Thoracic aorta (tissue), 2 donors: ENCODE data around the gene CLN5. TPM values are rescaled to one million over a fixed set of nuclear protein-coding genes. Genes with fewer than 3 reads are reported as not detected.

ENCODE experiments used
- ATAC-seq: fragments of 150-250 bp; one replicate; pipeline ENCODE4 v1.8.0; 2017; ENCODE audit warnings: low read depth; ENCODE audit not compliant: insufficient number of reproducible peaks, low FRiP score
- DNase-seq: peaks from one replicate; pipeline ENCODE4 v3.0.0-alpha.2; 2020; ENCODE audit warnings: low spot score
- H3K27ac ChIP-seq, 2 donors: fragments of 200-600 bp; sonication (generic); 1 replicate in 1 of 2; 2 replicates in 1 of 2; pipeline ENCODE4 v1.5.1; 2016; ENCODE audit warnings: mild to moderate bottlenecking in 2 of 2, moderate library complexity in 2 of 2
- H3K27me3 ChIP-seq: fragments of 200-600 bp; sonication (generic); replicated peaks from 2 replicates; pipeline ENCODE4 v1.6.0; 2016; ENCODE audit warnings: mild to moderate bottlenecking; ENCODE audit not compliant: insufficient read depth
- H3K36me3 ChIP-seq: fragments of 200-600 bp; sonication (generic); one replicate; pipeline ENCODE4 v1.5.1; 2016
- H3K4me1 ChIP-seq, 2 donors: fragments of 200-600 bp; sonication (generic); 1 replicate in 1 of 2; 2 replicates in 1 of 2; pipeline versions ENCODE4 v1.5.1 to v1.6.0; 2016; ENCODE audit warnings: low read depth in 2 of 2, mild to moderate bottlenecking in 1 of 2; ENCODE audit not compliant: control insufficient read depth in 1 of 2
- H3K4me3 ChIP-seq: fragments of 200-600 bp; sonication (generic); 2 replicates; pipeline ENCODE4 v1.5.1; 2016; ENCODE audit warnings: mild to moderate bottlenecking
- H3K9me3 ChIP-seq: fragments of 200-600 bp; sonication (generic); 2 replicates; pipeline ENCODE4 v1.5.1; 2016
- CTCF ChIP-seq: fragments of 200-600 bp; sonication (generic); IDR thresholded peaks from one replicate; pipeline ENCODE4 v1.5.1; 2019; ENCODE audit warnings: antibody characterized with exemption
- total RNA-seq, 2 donors: library from RNA; depleted of rRNA; stranded (reverse); fragments of >200 nt; gene quantifications; one replicate each; pipeline versions ENCODE4 v1.1.0 to v1.2.3, GENCODE V29; 2016

Gene CLN5
- total RNA-seq = 10 to 100 TPM; 21.4 to 29.1 TPM

DNA sequence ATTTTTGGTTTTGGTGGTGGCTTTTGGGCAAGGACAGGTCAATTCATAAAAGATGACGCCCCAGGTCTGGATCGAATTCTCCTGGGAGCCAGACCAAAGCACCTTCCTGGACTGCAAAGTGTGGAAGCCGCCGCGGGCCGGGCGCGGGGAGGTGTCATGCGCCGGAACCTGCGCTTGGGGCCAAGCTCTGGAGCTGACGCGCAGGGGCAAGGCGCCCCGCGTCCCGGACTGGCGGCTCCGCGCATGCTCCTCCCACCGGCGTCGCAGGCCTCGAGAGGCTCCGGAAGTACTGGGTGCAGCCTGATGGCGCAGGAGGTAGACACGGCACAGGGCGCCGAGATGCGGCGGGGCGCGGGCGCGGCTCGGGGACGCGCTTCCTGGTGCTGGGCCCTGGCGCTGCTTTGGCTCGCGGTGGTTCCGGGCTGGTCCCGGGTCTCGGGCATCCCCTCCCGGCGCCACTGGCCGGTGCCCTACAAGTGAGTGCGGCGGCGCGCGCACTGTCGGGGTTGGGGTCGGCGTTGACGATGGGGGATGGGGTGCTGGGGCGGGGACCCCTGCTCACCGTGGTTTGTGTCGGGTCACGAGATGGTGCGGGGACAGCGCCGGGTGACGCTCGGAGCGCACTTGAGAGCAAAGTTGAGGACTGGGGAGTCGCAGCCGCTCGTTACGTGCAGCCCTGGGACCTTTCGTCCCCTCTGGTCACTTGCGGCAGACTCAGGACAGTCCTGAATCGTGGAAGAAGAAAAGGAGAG is at the start of gene CLN5:
Gene CLN5, plus strand, starts transcription at position 286 of the 752 bp plus-strand sequence. Its CDS starts 18 bp downstream, at position 304.
- peaks cover 0 to 24% of the 10 kb centered on the region in 2 donors for H3K4me1 ChIP-seq
- peaks cover under 1% of the 10 kb centered on the region for H3K36me3 ChIP-seq
- peak within 1 kb of the TSS; percentile 87 for H3K4me3 ChIP-seq
- H3K9me3 ChIP-seq = no peaks in the 10 kb centered on the region
- peak; percentile 98 for ATAC-seq
- DNase-seq = peak; percentile 71
- peak within 1 kb of the TSS; percentile 91 to 94 for H3K27ac ChIP-seq
- no peaks in the 10 kb centered on the region for H3K27me3 ChIP-seq
- TF ChIP-seq CTCF = peak; percentile 15

DNA sequence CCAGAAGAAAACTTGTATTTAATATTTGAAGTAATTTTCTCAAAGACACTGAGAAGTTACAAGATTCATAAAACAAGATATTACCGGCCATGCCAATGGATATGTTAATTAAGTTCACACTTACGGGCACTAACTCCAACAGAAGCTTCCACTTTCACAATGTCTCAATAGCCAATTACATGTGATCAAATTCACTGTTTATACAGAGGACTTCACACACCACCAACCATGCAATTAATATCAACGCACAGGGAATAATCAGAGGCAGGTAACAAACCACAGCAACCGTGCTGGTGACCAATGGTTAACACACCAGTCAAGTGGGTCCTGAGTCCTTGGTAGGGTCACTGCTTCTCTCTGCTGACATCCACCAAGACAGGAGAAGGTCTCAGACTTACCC is 49.5 kb upstream of the CLN5 start:
- no peak for TF ChIP-seq CTCF
- Histone ChIP-seq H3K4me3 (no peak overlapping the region), H3K9me3 (no peaks in the 10 kb centered on the region), H3K36me3 (no peaks in the 10 kb centered on the region), H3K27ac (no peak overlapping the region), H3K27me3 (no peaks in the 10 kb centered on the region), H3K4me1 (peaks cover 0 to 4% of the 10 kb centered on the region in 2 donors)
- no peak for DNase-seq
- no peak for ATAC-seq

GRCh38 chr13:76943646-76944045 is 48.2 kb upstream of the CLN5 start:
- Histone ChIP-seq H3K4me3 (no peak overlapping the region), H3K27me3 (no peaks in the 10 kb centered on the region), H3K27ac (no peak overlapping the region), H3K9me3 (no peaks in the 10 kb centered on the region), H3K36me3 (no peaks in the 10 kb centered on the region), H3K4me1 (no peaks in the 10 kb centered on the region)
- no peak for TF ChIP-seq CTCF
- DNase-seq = no peak
- ATAC-seq = no peak

DNA sequence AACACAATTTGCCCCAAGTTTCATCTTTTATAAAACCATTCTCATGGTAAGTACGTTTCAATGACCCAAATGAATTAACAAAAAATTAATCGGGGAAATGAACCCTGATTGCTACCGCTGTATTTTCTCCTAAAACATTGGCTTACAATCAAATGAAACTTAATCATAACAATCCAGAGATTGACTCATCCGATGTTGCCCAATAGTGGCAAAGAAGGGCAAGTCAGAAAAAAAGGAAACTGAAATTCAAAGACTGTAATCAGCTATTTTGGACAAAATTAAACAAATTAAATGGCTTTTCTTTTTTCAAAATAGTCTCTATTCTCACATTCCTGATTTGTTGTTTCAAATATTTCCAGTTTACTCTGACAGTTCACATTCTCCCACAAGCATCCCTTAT is 47.4 kb upstream of the CLN5 start:
- H3K36me3 ChIP-seq = no peaks in the 10 kb centered on the region
- H3K4me1 ChIP-seq = no peaks in the 10 kb centered on the region
- ATAC-seq (no peak), DNase-seq (no peak)
- TF ChIP-seq CTCF = no peak
- H3K9me3 ChIP-seq = no peaks in the 10 kb centered on the region
- H3K27me3 ChIP-seq = no peaks in the 10 kb centered on the region
- no peak overlapping the region for H3K27ac ChIP-seq
- H3K4me3 ChIP-seq = no peak overlapping the region

- DNase-seq = no peak
Observed at GRCh38 chr13:76948149-76948548, 43.7 kb upstream of the CLN5 start, which contains the start of gene ACOD1. ACOD1 (plus strand) TSS chr13:76948511; CDS start chr13:76948559, 48 bp downstream.

More at GRCh38 chr13:76948149-76948548, 43.7 kb upstream of the CLN5 start, which contains the start of gene ACOD1:
- Histone ChIP-seq H3K4me3 (no peak within 1 kb of the TSS), H3K27ac (no peak within 1 kb of the TSS), H3K9me3 (no peaks in the 10 kb centered on the region), H3K27me3 (no peaks in the 10 kb centered on the region), H3K4me1 (no peaks in the 10 kb centered on the region), H3K36me3 (no peaks in the 10 kb centered on the region)
- ATAC-seq = no peak
- TF ChIP-seq CTCF = no peak
